Measurements from ENCODE around the gene CHCHD10. TPM values are rescaled to one million over a fixed set of nuclear protein-coding genes. Genes with fewer than 3 reads are reported as not detected.

Gene CHCHD10
- total RNA-seq, 2 experiments from 2014 or later, result 190 to 191 TPM

DNA sequence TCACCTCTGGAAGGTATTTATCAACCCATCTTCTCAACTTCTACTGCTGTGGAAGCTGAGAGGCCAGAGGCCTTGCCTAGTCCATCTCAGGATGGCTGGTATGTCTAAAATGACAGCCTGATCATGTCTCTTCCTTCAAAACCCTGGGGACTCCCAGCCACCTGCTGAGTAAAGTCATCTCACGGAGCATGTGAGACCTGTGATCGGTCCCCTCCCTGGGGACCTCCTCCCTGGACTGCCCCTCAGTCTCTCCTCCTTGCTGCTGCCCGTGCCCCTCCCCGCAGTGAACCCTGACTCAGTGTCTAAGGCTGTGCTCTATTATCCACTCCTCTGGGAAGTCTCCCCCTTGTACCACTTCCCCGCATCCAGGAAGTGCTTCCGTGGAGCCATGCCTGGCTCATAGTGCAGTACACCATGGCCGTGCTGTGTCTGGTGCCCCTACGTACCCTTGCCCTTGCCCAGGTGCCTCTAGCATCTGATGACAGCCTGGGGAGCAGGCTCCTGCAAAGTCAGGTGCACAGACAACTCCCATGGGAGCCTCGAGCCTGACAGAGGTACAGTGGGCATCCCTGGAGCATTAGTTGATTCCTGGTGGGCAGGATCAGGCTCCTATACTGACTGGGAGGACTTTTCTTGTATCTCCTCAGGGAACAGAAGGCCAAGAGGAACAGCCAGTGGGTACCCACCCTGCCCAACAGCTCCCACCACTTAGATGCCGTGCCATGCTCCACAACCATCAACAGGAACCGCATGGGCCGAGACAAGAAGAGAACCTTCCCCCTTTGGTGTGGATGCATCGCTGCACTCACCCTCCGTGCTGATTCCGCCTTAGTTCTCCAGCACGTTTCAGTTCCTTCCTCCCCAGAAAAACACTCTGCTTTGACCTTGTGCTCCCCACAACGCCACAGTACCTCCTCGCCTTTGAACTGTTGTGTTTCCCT is 32.8 kb upstream of the CHCHD10 start:
- H3K4me1 Mint-ChIP-seq (ENCODE audit: low read depth), result no peaks in the 10 kb centered on the region

DNA sequence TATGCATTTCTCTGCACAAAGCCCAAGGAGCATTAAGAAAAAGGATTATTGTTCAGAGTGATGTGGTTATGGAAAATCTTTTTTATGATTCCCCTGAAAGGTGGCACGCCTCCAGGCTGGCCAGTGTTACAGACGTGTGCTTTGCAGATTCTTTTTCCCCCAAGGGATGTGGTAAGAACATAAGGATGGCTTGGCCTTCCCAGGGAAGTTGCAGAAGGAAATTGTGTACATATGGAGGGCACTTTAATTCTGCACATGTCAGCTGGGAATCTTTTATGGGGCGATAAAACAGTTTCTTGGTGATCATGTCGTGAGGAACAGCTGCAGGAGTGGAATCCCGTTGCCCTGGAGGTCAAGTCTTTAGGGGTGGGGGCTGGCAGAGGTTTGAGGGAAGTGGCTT is 28.7 kb upstream of the CHCHD10 start:
- Mint-ChIP-seq H3K4me1 (ENCODE audit: low read depth) (peaks cover 5% of the 10 kb centered on the region), H3K36me3 (ENCODE audit: low read depth) (peaks cover 29% of the 10 kb centered on the region), H3K9me3 (no peaks in the 10 kb centered on the region), H3K4me3 (no peak overlapping the region), H3K27ac (no peak overlapping the region), H3K27me3 (ENCODE audit: low read depth) (no peaks in the 10 kb centered on the region)
- intact Hi-C loops (cut with micrococcal nuclease), result no loop called here
- CTCF ChIA-PET, result no interaction called here
- no peak for DNase-seq

More for the DNA sequence above, 32.8 kb upstream of the CHCHD10 start:
- no peak overlapping the region for H3K27ac Mint-ChIP-seq
- DNase-seq, result no peak
- H3K36me3 Mint-ChIP-seq (ENCODE audit: low read depth), result peaks cover 44% of the 10 kb centered on the region
- no peak overlapping the region for H3K4me3 Mint-ChIP-seq
- H3K27me3 Mint-ChIP-seq (ENCODE audit: low read depth), result no peaks in the 10 kb centered on the region
- H3K9me3 Mint-ChIP-seq, result no peaks in the 10 kb centered on the region
- CTCF ChIA-PET, result no interaction called here
- intact Hi-C loops (cut with micrococcal nuclease), result no loop called here

- CTCF ChIA-PET, result no interaction called here
- H3K4me3 Mint-ChIP-seq, result no peak overlapping the region
- no peak for DNase-seq
- peaks cover 16% of the 10 kb centered on the region for H3K36me3 Mint-ChIP-seq (ENCODE audit: low read depth)
- H3K27ac Mint-ChIP-seq, result no peak overlapping the region
- intact Hi-C loops (cut with micrococcal nuclease), result no loop called here
- H3K27me3 Mint-ChIP-seq (ENCODE audit: low read depth), result no peaks in the 10 kb centered on the region
- peaks cover 20% of the 10 kb centered on the region for H3K4me1 Mint-ChIP-seq (ENCODE audit: low read depth)
- H3K9me3 Mint-ChIP-seq, result no peaks in the 10 kb centered on the region
Observed at GRCh38 chr22:23793326-23793725, 25.6 kb upstream of the CHCHD10 start.

DNA sequence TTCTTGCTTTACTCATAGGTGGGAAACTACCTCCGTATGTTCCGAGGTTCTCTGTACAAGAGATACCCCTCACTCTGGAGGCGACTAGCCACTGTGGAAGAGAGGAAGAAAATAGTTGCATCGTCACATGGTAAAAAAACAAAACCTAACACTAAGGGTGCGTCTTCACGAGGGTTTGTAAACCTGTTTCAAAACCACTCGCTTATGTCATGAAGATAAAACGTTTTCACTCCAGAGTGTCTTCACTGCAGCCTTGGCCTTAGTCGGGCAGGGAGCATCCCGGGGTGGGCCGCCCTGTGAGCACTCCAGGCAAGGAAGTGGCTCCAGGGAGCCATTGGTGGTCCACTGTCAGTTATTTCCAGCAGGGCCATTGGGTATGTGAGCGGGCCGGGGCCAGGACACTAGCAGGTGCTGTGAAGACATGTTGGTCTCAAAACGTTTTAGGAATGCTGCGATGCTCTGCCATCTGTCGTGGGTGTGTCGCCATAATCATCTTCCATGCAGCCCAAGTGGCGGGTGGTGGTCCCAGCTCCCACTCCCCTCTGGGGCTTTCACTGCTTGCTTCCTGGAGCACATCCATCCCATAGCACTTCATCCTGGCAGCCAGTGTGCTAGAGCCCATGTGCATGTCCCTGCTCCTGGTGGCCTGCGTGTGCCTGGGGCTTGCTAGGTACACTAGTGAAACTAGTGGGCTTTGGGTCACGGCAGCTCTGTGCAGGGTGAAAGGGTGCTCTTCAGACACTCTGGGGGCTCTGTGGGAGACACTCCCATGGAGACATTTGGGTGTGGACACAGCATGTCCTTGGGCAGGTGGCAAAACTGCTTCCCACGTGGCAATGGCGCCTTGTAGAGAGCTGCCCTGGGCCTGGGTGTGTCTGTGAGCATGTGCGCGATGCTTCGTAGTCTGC is 24.2 kb upstream of the CHCHD10 start:
- CTCF ChIA-PET, result interaction anchor here (0.8 to 1.1 kb wide), 2 partner anchors 58 to 164 kb away, joined by 3 read pairs; no protein-coding TSS in a partner anchor
- H3K27me3 Mint-ChIP-seq (ENCODE audit: low read depth), result no peaks in the 10 kb centered on the region
- no peak overlapping the region for H3K27ac Mint-ChIP-seq
- intact Hi-C loops (cut with micrococcal nuclease), result no loop called here
- no peak for DNase-seq
- H3K4me3 Mint-ChIP-seq, result no peak overlapping the region
- H3K4me1 Mint-ChIP-seq (ENCODE audit: low read depth), result peaks cover 28% of the 10 kb centered on the region
- H3K36me3 Mint-ChIP-seq (ENCODE audit: low read depth), result peaks cover 10% of the 10 kb centered on the region
- H3K9me3 Mint-ChIP-seq, result no peaks in the 10 kb centered on the region

GRCh38 chr22:23790819-23791737 is 23.3 kb upstream of the CHCHD10 start:
- Mint-ChIP-seq H3K4me3 (no peak overlapping the region), H3K27ac (no peak overlapping the region), H3K4me1 (ENCODE audit: low read depth) (peaks cover 32% of the 10 kb centered on the region), H3K9me3 (no peaks in the 10 kb centered on the region), H3K36me3 (ENCODE audit: low read depth) (peaks cover 5% of the 10 kb centered on the region), H3K27me3 (ENCODE audit: low read depth) (no peaks in the 10 kb centered on the region)
- intact Hi-C loops (cut with micrococcal nuclease), result no loop called here
- no peak for DNase-seq
- CTCF ChIA-PET, result interaction anchor here (1.1 kb wide), 1 partner anchor 59 kb away, joined by 3 read pairs; no protein-coding TSS in a partner anchor

- no peaks in the 10 kb centered on the region for H3K9me3 Mint-ChIP-seq
- intact Hi-C loops (cut with micrococcal nuclease), result no loop called here
Observed at GRCh38 chr22:23789638-23790037, 21.9 kb upstream of the CHCHD10 start.

GRCh38 chr22:23789121-23789520 is 21.3 kb upstream of the CHCHD10 start:
- peaks cover 5% of the 10 kb centered on the region for H3K36me3 Mint-ChIP-seq (ENCODE audit: low read depth)
- H3K27me3 Mint-ChIP-seq (ENCODE audit: low read depth), result no peaks in the 10 kb centered on the region
- no peak for DNase-seq
- no peaks in the 10 kb centered on the region for H3K9me3 Mint-ChIP-seq
- H3K4me3 Mint-ChIP-seq, result no peak overlapping the region
- intact Hi-C loops (cut with micrococcal nuclease), result no loop called here
- no peak overlapping the region for H3K27ac Mint-ChIP-seq
- CTCF ChIA-PET, result interaction anchor here (1.5 kb wide), 1 partner anchor 27 kb away, joined by 6 read pairs; the partner anchor contains the start of gene C22orf15
- H3K4me1 Mint-ChIP-seq (ENCODE audit: low read depth), result peaks cover 39% of the 10 kb centered on the region

More at GRCh38 chr22:23789638-23790037, 21.9 kb upstream of the CHCHD10 start:
- no peak for DNase-seq
- H3K36me3 Mint-ChIP-seq (ENCODE audit: low read depth), result peaks cover 5% of the 10 kb centered on the region
- CTCF ChIA-PET, result interaction anchor here (0.7 to 1.5 kb wide), 2 partner anchors 21 to 27 kb away, joined by 3 to 6 read pairs; partner anchors contain the start of gene C22orf15
- peaks cover 36% of the 10 kb centered on the region for H3K4me1 Mint-ChIP-seq (ENCODE audit: low read depth)
- no peak overlapping the region for H3K27ac Mint-ChIP-seq
- H3K27me3 Mint-ChIP-seq (ENCODE audit: low read depth), result no peaks in the 10 kb centered on the region
- H3K4me3 Mint-ChIP-seq, result no peak overlapping the region

- intact Hi-C loops (cut with micrococcal nuclease), result loop anchor here (1.0 to 2.0 kb wide), 5 partner anchors 16 to 767 kb away; partner anchors contain the start of genes CABIN1, GUCD1, MMP11 and SNRPD3
- Mint-ChIP-seq H3K27ac (peak overlapping the region; percentile 73), H3K9me3 (no peaks in the 10 kb centered on the region), H3K4me1 (ENCODE audit: low read depth) (peaks cover 39% of the 10 kb centered on the region), H3K36me3 (ENCODE audit: low read depth) (peaks cover 1% of the 10 kb centered on the region), H3K27me3 (ENCODE audit: low read depth) (no peaks in the 10 kb centered on the region), H3K4me3 (peak overlapping the region; percentile 89)
- CTCF ChIA-PET, result interaction anchor here (0.7 to 3.1 kb wide), 3 partner anchors 17 to 25 kb away, joined by 3 to 19 read pairs (median 6); partner anchors contain the start of genes C22orf15 and CHCHD10
- DNase-seq, result no peak
Observed at GRCh38 chr22:23787910-23788309, 20.1 kb upstream of the CHCHD10 start.

- CTCF ChIA-PET, result interaction anchor here (0.7 to 3.1 kb wide), 2 partner anchors 18 to 20 kb away, joined by 3 to 19 read pairs; partner anchors contain the start of gene CHCHD10
- intact Hi-C loops (cut with micrococcal nuclease), result loop anchor here (1.0 to 2.0 kb wide), 5 partner anchors 15 to 767 kb away; partner anchors contain the start of genes CABIN1, GUCD1, MMP11 and SNRPD3
- H3K4me1 Mint-ChIP-seq (ENCODE audit: low read depth), result peaks cover 37% of the 10 kb centered on the region
- peak overlapping the region; percentile 89 for H3K4me3 Mint-ChIP-seq
- H3K36me3 Mint-ChIP-seq (ENCODE audit: low read depth), result peaks cover 1% of the 10 kb centered on the region
- DNase-seq, result no peak
- H3K27me3 Mint-ChIP-seq (ENCODE audit: low read depth), result no peaks in the 10 kb centered on the region
- no peaks in the 10 kb centered on the region for H3K9me3 Mint-ChIP-seq
- peak overlapping the region; percentile 73 for H3K27ac Mint-ChIP-seq
Observed at GRCh38 chr22:23787600-23787896, 19.8 kb upstream of the CHCHD10 start.

DNA sequence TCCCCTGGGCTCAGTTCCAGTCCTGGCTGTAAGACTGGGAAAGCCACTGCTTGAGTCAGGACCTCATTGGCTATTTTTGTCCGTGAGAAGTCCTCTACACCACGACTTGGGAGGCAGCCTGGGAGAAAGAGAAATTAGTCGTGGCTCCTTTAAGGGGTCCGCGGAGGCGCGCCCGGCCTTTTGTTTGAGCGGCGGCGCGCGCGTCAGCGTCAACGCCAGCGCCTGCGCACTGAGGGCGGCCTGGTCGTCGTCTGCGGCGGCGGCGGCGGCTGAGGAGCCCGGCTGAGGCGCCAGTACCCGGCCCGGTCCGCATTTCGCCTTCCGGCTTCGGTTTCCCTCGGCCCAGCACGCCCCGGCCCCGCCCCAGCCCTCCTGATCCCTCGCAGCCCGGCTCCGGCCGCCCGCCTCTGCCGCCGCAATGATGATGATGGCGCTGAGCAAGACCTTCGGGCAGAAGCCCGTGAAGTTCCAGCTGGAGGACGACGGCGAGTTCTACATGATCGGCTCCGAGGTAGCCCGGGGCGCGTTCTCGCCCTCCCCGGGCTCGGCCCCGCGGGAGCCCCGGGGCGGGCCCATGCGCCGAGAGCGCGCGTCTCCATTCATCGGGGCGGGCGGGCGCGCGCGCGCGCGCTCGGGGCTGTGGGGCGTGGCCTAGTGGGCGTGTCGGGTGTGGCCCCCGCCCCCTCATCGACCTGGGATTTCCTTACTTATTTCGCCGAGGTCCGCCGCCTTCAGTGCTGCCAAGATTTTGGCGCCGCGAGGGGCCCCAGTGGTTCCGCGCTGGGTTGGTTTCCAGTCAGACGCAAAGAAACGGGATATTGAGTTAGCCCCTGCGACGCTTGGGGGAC is 19.2 kb upstream of the CHCHD10 start, which contains the start of gene SMARCB1:
Gene SMARCB1, plus strand, starts transcription at position 215 of the 848 bp plus-strand sequence. Its CDS starts 204 bp downstream, at position 419.
- Mint-ChIP-seq H3K4me1 (ENCODE audit: low read depth) (peaks cover 34% of the 10 kb centered on the region), H3K27ac (peak within 1 kb of the TSS; percentile 95), H3K9me3 (no peaks in the 10 kb centered on the region), H3K4me3 (peak within 1 kb of the TSS; percentile 89), H3K36me3 (ENCODE audit: low read depth) (no peaks in the 10 kb centered on the region), H3K27me3 (ENCODE audit: low read depth) (no peaks in the 10 kb centered on the region)
- CTCF ChIA-PET, result interaction anchor here (1.5 to 3.1 kb wide), 2 partner anchors 16 to 19 kb away, joined by 5 to 19 read pairs; partner anchors contain the start of gene CHCHD10
- peak; percentile 89 for DNase-seq
- intact Hi-C loops (cut with micrococcal nuclease), result loop anchor here (1.0 to 2.0 kb wide), 6 partner anchors 15 to 768 kb away; partner anchors contain the start of genes CABIN1, DERL3, GUCD1 and MMP11

Data from activated naive CD4-positive, alpha-beta T cell treated with anti-CD3 and anti-CD28 coated beads for 36 hours (primary cell).